Left lung (tissue), 10 donors: ENCODE results near the gene GFAP. TPM values are rescaled to one million over a fixed set of nuclear protein-coding genes. Genes with fewer than 3 reads are reported as not detected.
A peak's percentile ranks its signal among the peaks of the same experiment; 100 is the strongest.

Experiments
- ATAC-seq: fragments of 200-7000 bp; cut with Tn5 transposase; one replicate; pipeline ENCODE4 v1.9.1; 2020; ENCODE audit warnings: moderate library complexity
- DNase-seq, 4 donors: peaks; one replicate each; pipeline ENCODE4 v3.0.0-alpha.2; 2013 to 2020
- H3K27ac ChIP-seq, 2 donors: fragments of 200-600 bp; sonication (generic) in 1 of 2; one replicate each; pipeline versions ENCODE4 v1.5.0 to v1.8.0; 2020 to 2021
- H3K27me3 ChIP-seq, 2 donors: fragments of 200-600 bp; sonication (generic) in 1 of 2; one replicate each; pipeline versions ENCODE4 v1.5.0 to v1.8.0; 2020 to 2021
- H3K36me3 ChIP-seq, 2 donors: fragments of 200-600 bp; sonication (generic) in 1 of 2; one replicate each; pipeline versions ENCODE4 v1.5.0 to v1.8.0; 2020 to 2021
- H3K4me1 ChIP-seq, 2 donors: fragments of 200-600 bp; one replicate each; pipeline ENCODE4 v1.8.0; 2021
- H3K4me3 ChIP-seq, 2 donors: fragments of 200-600 bp; sonication (generic) in 1 of 2; one replicate each; pipeline versions ENCODE4 v1.5.0 to v1.8.0; 2020 to 2021; ENCODE audit warnings: mild to moderate bottlenecking in 1 of 2
- H3K9me3 ChIP-seq, 2 donors: fragments of 200-600 bp; sonication (generic) in 1 of 2; one replicate each; pipeline versions ENCODE4 v1.5.0 to v1.8.0; 2020 to 2021
- intact Hi-C, 2 donors: fragments of 100-400 bp; cut with DNase I; formaldehyde crosslinking; loops; one replicate each; pipeline versions ENCODE4 v1.11.2 to v1.14.2; 2022
- polyA plus RNA-seq, 6 donors: library from polyadenylated mRNA; unstranded; fragments of 120-200 nt; gene quantifications; one replicate each; pipeline ENCODE4 v1.2.1, GENCODE V29; 2013; ENCODE audit not compliant: insufficient read length in 6 of 6
- total RNA-seq, 2 donors: library from RNA; stranded (reverse); fragmentation: NEBNext Ultra II Directional; extraction: Animal tissue kit (Norgen Biotek cat#: 25700); gene quantifications; one replicate each; pipeline ENCODE4 v1.2.1, GENCODE V29; 2021
- TF ChIP-seq, protein P1 (sequence below), 2 donors: fragments of 200-600 bp; sonication (generic) in 1 of 2; IDR thresholded peaks; one replicate each; pipeline versions ENCODE4 v1.5.0 to v1.8.0; 2021; ENCODE audit warnings: antibody characterized with exemption in 2 of 2
- donor health status: DM: no; HTN: yes; CAD: no.
- donor health status: DM: no; HTN: no; CAD: no.

GFAP gene
- total and polyA plus RNA-seq, 8 donors, result 0.14 to 1.1 (median 0.45) TPM; not detected in 2

DNA sequence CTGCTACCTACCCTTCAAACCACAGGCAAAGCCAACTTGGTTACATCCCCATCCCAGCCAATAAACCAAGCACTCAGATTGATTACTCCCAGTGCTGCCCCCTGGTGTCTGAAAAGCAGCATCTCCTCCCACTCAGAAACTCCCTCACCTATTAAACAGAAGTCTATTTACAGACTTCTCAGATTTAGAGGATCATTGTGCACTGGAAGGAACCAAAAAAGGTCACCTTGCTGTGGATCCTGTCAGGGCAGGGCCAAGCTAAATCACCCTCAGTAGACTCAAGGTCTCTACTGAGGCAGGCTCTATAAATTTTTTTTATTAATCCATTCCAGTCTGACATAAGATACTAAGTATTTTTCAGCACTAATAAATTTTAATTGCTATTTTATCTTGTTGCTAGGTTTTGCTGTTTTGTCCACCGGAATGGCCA is 50.1 kb downstream of the GFAP start:
- DNase-seq (peak in 3 of 4 donors; percentile 43 to 80 (median 71)), ATAC-seq (peak; percentile 87)
- H3K27ac ChIP-seq, result no peak overlapping the region
- intact Hi-C loops, result loop anchor here (5.0 to 10.0 kb wide), 2 partner anchors 88 to 90 kb away; no protein-coding TSS in a partner anchor
- H3K27me3 ChIP-seq, result no peaks in the 10 kb centered on the region
- H3K36me3 ChIP-seq, result peaks cover 0 to 98% of the 10 kb centered on the region in 2 donors
- no peaks in the 10 kb centered on the region for H3K9me3 ChIP-seq
- no peak overlapping the region for H3K4me3 ChIP-seq
- H3K4me1 ChIP-seq, result no peaks in the 10 kb centered on the region
- TF ChIP-seq, protein P1, sequence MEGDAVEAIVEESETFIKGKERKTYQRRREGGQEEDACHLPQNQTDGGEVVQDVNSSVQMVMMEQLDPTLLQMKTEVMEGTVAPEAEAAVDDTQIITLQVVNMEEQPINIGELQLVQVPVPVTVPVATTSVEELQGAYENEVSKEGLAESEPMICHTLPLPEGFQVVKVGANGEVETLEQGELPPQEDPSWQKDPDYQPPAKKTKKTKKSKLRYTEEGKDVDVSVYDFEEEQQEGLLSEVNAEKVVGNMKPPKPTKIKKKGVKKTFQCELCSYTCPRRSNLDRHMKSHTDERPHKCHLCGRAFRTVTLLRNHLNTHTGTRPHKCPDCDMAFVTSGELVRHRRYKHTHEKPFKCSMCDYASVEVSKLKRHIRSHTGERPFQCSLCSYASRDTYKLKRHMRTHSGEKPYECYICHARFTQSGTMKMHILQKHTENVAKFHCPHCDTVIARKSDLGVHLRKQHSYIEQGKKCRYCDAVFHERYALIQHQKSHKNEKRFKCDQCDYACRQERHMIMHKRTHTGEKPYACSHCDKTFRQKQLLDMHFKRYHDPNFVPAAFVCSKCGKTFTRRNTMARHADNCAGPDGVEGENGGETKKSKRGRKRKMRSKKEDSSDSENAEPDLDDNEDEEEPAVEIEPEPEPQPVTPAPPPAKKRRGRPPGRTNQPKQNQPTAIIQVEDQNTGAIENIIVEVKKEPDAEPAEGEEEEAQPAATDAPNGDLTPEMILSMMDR (IDR thresholded peaks at IDR 0.05), result peak; percentile 87 to 89

DNA sequence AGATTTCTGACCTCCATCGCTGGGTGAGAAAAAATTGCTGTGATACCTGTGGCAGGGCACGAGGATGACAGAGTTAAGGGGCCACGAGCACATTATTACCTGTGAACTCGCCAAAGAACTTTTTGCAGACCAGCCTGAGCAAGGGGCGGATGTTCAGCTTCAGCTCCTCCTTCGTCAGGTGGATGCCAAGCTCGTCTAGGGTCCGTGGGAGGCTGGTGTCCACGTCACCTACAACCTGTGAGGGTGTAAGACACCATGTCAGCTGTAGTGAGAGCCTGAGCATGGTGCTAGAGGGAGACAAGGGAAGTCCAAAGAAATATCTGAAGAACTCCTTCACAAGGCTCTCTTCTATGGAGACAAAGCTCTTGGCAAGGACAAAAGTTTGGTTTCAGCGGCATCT is 50.5 kb downstream of the GFAP start:
- Histone ChIP-seq H3K9me3 (no peaks in the 10 kb centered on the region), H3K27me3 (no peaks in the 10 kb centered on the region), H3K27ac (no peak overlapping the region), H3K4me3 (no peak overlapping the region), H3K36me3 (peaks cover 0 to 98% of the 10 kb centered on the region in 2 donors), H3K4me1 (no peaks in the 10 kb centered on the region)
- ATAC-seq, result peak; percentile 12
- intact Hi-C loops, result loop anchor here (5.0 to 10.0 kb wide), 2 partner anchors 88 to 90 kb away; no protein-coding TSS in a partner anchor
- DNase-seq, result no peak
- TF ChIP-seq, protein P1 (IDR thresholded peaks at IDR 0.05), result no peak

DNA sequence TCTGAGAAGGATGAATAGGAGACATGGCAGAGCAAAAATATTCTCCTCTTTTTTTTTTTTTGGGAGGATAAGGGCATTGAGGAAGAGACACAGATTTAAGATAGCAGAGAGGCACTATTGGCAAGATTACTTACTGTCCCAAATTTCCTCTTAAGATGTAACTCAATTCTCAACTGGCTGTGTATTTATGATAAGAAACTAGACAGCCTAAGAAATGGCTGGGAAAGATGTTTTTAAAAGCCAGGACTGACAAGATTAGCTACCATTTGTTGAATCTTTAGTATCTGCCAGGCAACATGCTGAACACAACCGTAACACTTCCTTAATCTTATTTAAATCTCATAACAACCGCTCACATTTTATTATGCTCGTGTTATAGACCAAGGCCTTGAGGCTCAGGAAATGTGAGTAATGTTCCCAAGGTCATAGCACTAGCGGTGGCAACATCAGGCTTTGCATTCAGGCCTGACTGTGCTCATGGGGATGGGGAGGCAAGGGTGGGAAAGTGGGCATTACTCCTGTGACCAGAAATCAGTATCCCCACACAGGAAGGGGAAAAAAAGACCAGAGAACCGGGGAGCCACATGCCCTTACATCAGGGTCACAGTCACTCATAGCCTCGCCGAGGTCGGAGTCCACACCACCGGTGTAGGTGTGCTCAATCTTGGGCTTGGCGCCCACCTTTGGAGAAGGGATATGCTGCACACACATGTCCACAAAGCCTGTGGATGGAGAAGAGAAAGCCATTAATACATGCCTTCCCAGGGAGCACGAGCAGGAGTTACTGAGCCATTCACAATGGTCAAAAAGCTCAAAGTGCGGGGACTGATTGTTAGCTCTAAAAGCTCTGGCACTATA is 52.0 kb downstream of the GFAP start:
- Histone ChIP-seq H3K36me3 (peaks cover 0 to 98% of the 10 kb centered on the region in 2 donors), H3K27me3 (no peaks in the 10 kb centered on the region), H3K27ac (no peak overlapping the region), H3K4me1 (no peaks in the 10 kb centered on the region), H3K9me3 (no peaks in the 10 kb centered on the region), H3K4me3 (no peak overlapping the region)
- no peak for DNase-seq
- no peak for ATAC-seq
- intact Hi-C loops, result loop anchor here in 1 of 2 donors (10.0 kb wide), 1 partner anchor 88 kb away; no protein-coding TSS in a partner anchor
- TF ChIP-seq, protein P1 (IDR thresholded peaks at IDR 0.05), result no peak

DNA sequence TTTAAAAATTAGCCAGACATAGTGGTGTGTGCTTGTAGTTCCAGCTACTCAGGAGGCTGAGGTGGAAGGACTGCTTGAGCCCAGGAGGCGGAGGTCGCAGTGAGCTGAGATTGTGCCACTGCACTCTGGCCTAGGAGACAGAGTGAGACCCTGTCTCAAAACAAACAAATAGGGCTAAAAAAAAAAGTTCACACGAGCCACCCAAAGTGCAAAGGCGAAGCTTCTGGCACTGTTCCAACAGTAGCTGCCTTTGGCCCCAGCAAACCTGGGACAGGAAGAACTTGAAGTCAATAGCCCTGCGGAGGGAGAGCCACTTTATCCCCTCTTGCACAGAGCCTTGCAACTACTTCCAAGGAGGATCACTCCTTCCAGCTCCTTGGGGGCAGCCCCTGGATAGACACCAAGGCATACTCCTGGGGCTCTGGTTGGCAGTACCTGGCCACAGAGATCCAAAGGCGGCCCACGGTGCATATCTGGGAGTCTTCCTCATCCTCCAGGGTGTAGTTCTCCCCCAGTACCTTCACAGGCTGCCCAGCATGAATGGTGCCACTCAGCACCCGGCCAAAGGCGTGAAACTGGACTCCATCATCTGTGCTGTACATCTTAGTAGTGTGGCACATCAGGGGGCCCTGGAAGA is 52.9 kb downstream of the GFAP start:
- peaks cover 0 to 98% of the 10 kb centered on the region in 2 donors for H3K36me3 ChIP-seq
- no peaks in the 10 kb centered on the region for H3K27me3 ChIP-seq
- no peaks in the 10 kb centered on the region for H3K9me3 ChIP-seq
- intact Hi-C loops, result loop anchor here in 1 of 2 donors (10.0 kb wide), 1 partner anchor 88 kb away; no protein-coding TSS in a partner anchor
- no peak overlapping the region for H3K4me3 ChIP-seq
- TF ChIP-seq, protein P1 (IDR thresholded peaks at IDR 0.05), result no peak
- no peaks in the 10 kb centered on the region for H3K4me1 ChIP-seq
- no peak for DNase-seq
- H3K27ac ChIP-seq, result no peak overlapping the region
- ATAC-seq, result no peak

DNA sequence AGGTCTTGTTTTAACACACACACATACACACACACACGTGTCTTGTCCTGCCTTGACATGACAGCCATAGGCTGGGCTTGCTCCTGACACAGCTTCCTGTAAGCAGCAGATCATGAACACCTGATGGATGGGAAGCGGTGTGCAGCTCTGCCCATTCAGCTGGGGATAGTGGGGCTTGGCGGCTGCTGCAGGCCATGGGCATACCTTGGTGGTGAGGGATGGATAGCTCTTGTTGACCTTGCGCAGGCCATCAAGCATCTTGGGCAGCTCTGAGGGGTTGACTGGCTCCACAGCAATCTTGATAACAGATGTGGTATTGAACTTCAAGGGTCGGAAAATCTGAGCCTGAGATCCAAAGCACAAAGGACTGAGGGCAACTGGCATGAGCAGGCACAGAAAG is 55.6 kb downstream of the GFAP start:
- Histone ChIP-seq H3K4me3 (no peak overlapping the region), H3K4me1 (no peaks in the 10 kb centered on the region), H3K9me3 (no peaks in the 10 kb centered on the region), H3K27me3 (no peaks in the 10 kb centered on the region), H3K27ac (no peak overlapping the region), H3K36me3 (peaks cover 0 to 100% of the 10 kb centered on the region in 2 donors)
- TF ChIP-seq, protein P1 (IDR thresholded peaks at IDR 0.05), result no peak
- no peak for ATAC-seq
- intact Hi-C loops, result loop anchor here in 1 of 2 donors (10.0 kb wide), 1 partner anchor 85 kb away; no protein-coding TSS in a partner anchor
- DNase-seq, result no peak
